T-cell (primary cell): ENCODE data around the gene TECTA. TPM values are rescaled to one million over a fixed set of nuclear protein-coding genes. Genes with fewer than 3 reads are reported as not detected.

ENCODE experiments used
- ATAC-seq, 4 experiments: fragments of 200-7000 bp in 3 of 4; fragments of 150-1000 bp in 1 of 4; cut with Tn5 transposase; replicated peaks in 1 of 4; 1 replicate in 3 of 4; 2 replicates in 1 of 4; pipeline ENCODE4 v1.10.0; 2021; ENCODE audit warnings: moderate library complexity in 3 of 4, mild to moderate bottlenecking in 2 of 4, moderate number of reproducible peaks in 1 of 4
- CTCF ChIA-PET, 2 donors: fragments of 300-600 bp; sonication (Branson Sonifier 250); formaldehyde crosslinking; loops; one replicate each; lab custom pipeline; 2022; ENCODE audit warnings: antibody characterized with exemption in 2 of 2; lab: Charles Lee
- POLR2A ChIA-PET, 2 donors: fragments of 300-600 bp; sonication (Branson Sonifier 250); formaldehyde crosslinking; loops; one replicate each; lab custom pipeline; 2022; ENCODE audit warnings: antibody characterized with exemption in 2 of 2; lab: Charles Lee
- DNase-seq, 35 experiments: peaks; one replicate each; pipeline versions ENCODE4 v3.0.0 to v3.0.0-alpha.2; 2013 to 2023
- H3K27ac ChIP-seq: one replicate; pipeline ENCODE4 v1.5.1; 2013; ENCODE audit warnings: low read length
- H3K27me3 ChIP-seq, 2 experiments: replicated peaks in 1 of 2; 1 replicate in 1 of 2; 2 replicates in 1 of 2; pipeline versions ENCODE4 v1.6.1 to v1.7.0; 2013; ENCODE audit warnings: low read length in 1 of 2, mixed read lengths in 1 of 2; ENCODE audit not compliant: control insufficient read depth in 2 of 2, insufficient read depth in 2 of 2; ENCODE audit errors: extremely low read depth in 1 of 2
- H3K36me3 ChIP-seq, 2 donors: 1 replicate in 1 of 2; 2 replicates in 1 of 2; pipeline versions ENCODE4 v1.6.1 to v1.7.0; 2013; ENCODE audit warnings: low read length in 1 of 2; ENCODE audit not compliant: control insufficient read depth in 2 of 2, insufficient read depth in 1 of 2; ENCODE audit errors: extremely low read depth in 1 of 2
- H3K4me1 ChIP-seq, 2 experiments: 1 replicate in 1 of 2; 2 replicates in 1 of 2; pipeline versions ENCODE4 v1.6.1 to v1.7.0; 2013; ENCODE audit warnings: low read length in 2 of 2, mixed read lengths in 1 of 2; ENCODE audit not compliant: insufficient read depth in 2 of 2, control insufficient read depth in 1 of 2; ENCODE audit errors: extremely low read depth in 1 of 2
- H3K4me3 ChIP-seq, 2 donors: 1 replicate in 1 of 2; 2 replicates in 1 of 2; pipeline versions ENCODE4 v1.5.1 to v1.7.0; 2013; ENCODE audit warnings: mild to moderate bottlenecking in 2 of 2, low read length in 1 of 2, moderate library complexity in 1 of 2; ENCODE audit not compliant: control insufficient read depth in 1 of 2; ENCODE audit errors: extremely low read depth in 1 of 2
- H3K9me3 ChIP-seq: 2 replicates; pipeline ENCODE4 v1.7.0; 2013
- H3K27ac Mint-ChIP-seq, 2 donors: one replicate each; pipeline ENCODE4 v1.8.0; 2020 to 2021; ENCODE audit warnings: mild to moderate bottlenecking in 2 of 2, mixed read lengths in 2 of 2
- H3K27me3 Mint-ChIP-seq, 2 donors: one replicate each; pipeline ENCODE4 v1.8.0; 2021 to 2022; ENCODE audit warnings: mixed read lengths in 2 of 2
- H3K36me3 Mint-ChIP-seq: one replicate; pipeline ENCODE4 v1.8.0; 2021; ENCODE audit warnings: mixed read lengths
- H3K4me1 Mint-ChIP-seq, 3 donors: one replicate each; pipeline ENCODE4 v1.8.0; 2020 to 2022; ENCODE audit warnings: mixed read lengths in 3 of 3, mild to moderate bottlenecking in 1 of 3
- H3K4me3 Mint-ChIP-seq, 3 donors: one replicate each; pipeline ENCODE4 v1.8.0; 2020 to 2022; ENCODE audit warnings: mild to moderate bottlenecking in 3 of 3, mixed read lengths in 3 of 3, moderate library complexity in 3 of 3
- H3K9me3 Mint-ChIP-seq, 3 donors: one replicate each; pipeline ENCODE4 v1.8.0; 2020 to 2022; ENCODE audit warnings: mixed read lengths in 3 of 3
- WGBS: methylation state at CpG from one replicate; pipeline ENCODE4 v1.1.5; 2013; ENCODE audit warnings: missing lambda C conversion rate; ENCODE audit not compliant: insufficient coverage; 5-methylcytosine and 5-hydroxymethylcytosine counted together
- total RNA-seq, 35 experiments: library from RNA in 6 of 35; stranded (reverse) in 6 of 35; fragments of 120-200 nt in 1 of 35; gene quantifications; one replicate each; pipeline versions ENCODE4 v1.2.1 to v1.2.4 and lab custom pipeline; 2013 to 2026

The TECTA gene
- total RNA-seq, 5 donors from 2014 or later (not counting 1 experiment from before 2014, with no cell fraction given): 0.30 to 0.60 (median 0.50) TPM

GRCh38 chr11:121151207-121151688 lies 50.2 kb downstream of the TECTA start:
- Mint-ChIP-seq H3K4me1 (no peaks in the 10 kb centered on the region), H3K9me3 (peaks cover 0 to 3% (median 0%) of the 10 kb centered on the region in 3 donors), H3K36me3 (no peaks in the 10 kb centered on the region), H3K27ac (no peak overlapping the region), H3K27me3 (peaks cover 0 to 5% of the 10 kb centered on the region in 2 donors), H3K4me3 (no peak overlapping the region)
- Histone ChIP-seq H3K27me3 (peaks cover 0 to 5% of the 10 kb centered on the region in 2 experiments), H3K4me3 (no peak overlapping the region), H3K27ac (no peak overlapping the region), H3K4me1 (no peaks in the 10 kb centered on the region), H3K9me3 (no peaks in the 10 kb centered on the region), H3K36me3 (no peaks in the 10 kb centered on the region)
- DNase-seq (no peak), ATAC-seq (no peak)
- POLR2A ChIA-PET: interaction anchor here in 1 of 2 donors (0.8 kb wide), 1 partner anchor 13 kb away, joined by 3 read pairs; no protein-coding TSS in a partner anchor
- WGBS: no CpG with 5 or more reads among the region's 4 CpGs
- CTCF ChIA-PET: no interaction called here

- Histone ChIP-seq H3K4me3 (no peak overlapping the region), H3K36me3 (no peaks in the 10 kb centered on the region), H3K27ac (no peak overlapping the region), H3K9me3 (no peaks in the 10 kb centered on the region), H3K27me3 (peaks cover 0 to 5% of the 10 kb centered on the region in 2 experiments), H3K4me1 (no peaks in the 10 kb centered on the region)
- H3K9me3 Mint-ChIP-seq: peaks cover 0 to 3% (median 0%) of the 10 kb centered on the region in 3 donors
- H3K4me3 Mint-ChIP-seq: no peak overlapping the region
- DNase-seq: no peak
- WGBS: 91% methylated on average over 18 of the region's 19 CpGs
- H3K27ac Mint-ChIP-seq: no peak overlapping the region
- no peak for ATAC-seq
- no peaks in the 10 kb centered on the region for H3K36me3 Mint-ChIP-seq
- ChIA-PET CTCF (no interaction called here), POLR2A (no interaction called here)
- no peaks in the 10 kb centered on the region for H3K4me1 Mint-ChIP-seq
- peaks cover 0 to 5% of the 10 kb centered on the region in 2 donors for H3K27me3 Mint-ChIP-seq
Measured at GRCh38 chr11:121152764-121153163, 51.7 kb downstream of the TECTA start.

- H3K27ac ChIP-seq: no peak overlapping the region
- peaks cover under 1 to 5% of the 10 kb centered on the region in 2 donors for H3K27me3 Mint-ChIP-seq
- 85% methylated on average over 6 of the region's 8 CpGs for WGBS
- DNase-seq (no peak), ATAC-seq (no peak)
- H3K4me3 ChIP-seq: no peak overlapping the region
- no peaks in the 10 kb centered on the region for H3K4me1 ChIP-seq
- no peaks in the 10 kb centered on the region for H3K36me3 Mint-ChIP-seq
- H3K9me3 ChIP-seq: no peaks in the 10 kb centered on the region
- H3K4me3 Mint-ChIP-seq: no peak overlapping the region
- CTCF ChIA-PET: interaction anchor here in 1 of 2 donors (0.6 kb wide), 1 partner anchor 54 kb away, joined by 3 read pairs; no protein-coding TSS in a partner anchor
- no peaks in the 10 kb centered on the region for H3K36me3 ChIP-seq
- H3K9me3 Mint-ChIP-seq: peaks cover 0 to 3% (median 0%) of the 10 kb centered on the region in 3 donors
- POLR2A ChIA-PET: no interaction called here
- no peaks in the 10 kb centered on the region for H3K4me1 Mint-ChIP-seq
- no peak overlapping the region for H3K27ac Mint-ChIP-seq
- peaks cover 0 to 5% of the 10 kb centered on the region in 2 experiments for H3K27me3 ChIP-seq
Measured at GRCh38 chr11:121153472-121153871, 52.4 kb downstream of the TECTA start.

- Histone ChIP-seq H3K27ac (no peak overlapping the region), H3K36me3 (no peaks in the 10 kb centered on the region), H3K9me3 (no peaks in the 10 kb centered on the region), H3K4me1 (no peaks in the 10 kb centered on the region), H3K27me3 (peaks cover 0 to 5% of the 10 kb centered on the region in 2 experiments), H3K4me3 (no peak overlapping the region)
- ATAC-seq: no peak
- ChIA-PET POLR2A (no interaction called here), CTCF (no interaction called here)
- H3K36me3 Mint-ChIP-seq: no peaks in the 10 kb centered on the region
- WGBS: 85% methylated on average over 8 of the region's 13 CpGs
- no peak overlapping the region for H3K27ac Mint-ChIP-seq
- no peak for DNase-seq
- peaks cover 1 to 5% of the 10 kb centered on the region in 2 donors for H3K27me3 Mint-ChIP-seq
- no peak overlapping the region for H3K4me3 Mint-ChIP-seq
- no peaks in the 10 kb centered on the region for H3K4me1 Mint-ChIP-seq
- peaks cover 0 to 3% (median 0%) of the 10 kb centered on the region in 3 donors for H3K9me3 Mint-ChIP-seq
Measured at GRCh38 chr11:121154486-121155314, 53.7 kb downstream of the TECTA start.

- ChIA-PET POLR2A (no interaction called here), CTCF (interaction anchor here in 1 of 2 donors (0.6 kb wide), 1 partner anchor 205 kb away, joined by 3 read pairs; no protein-coding TSS in a partner anchor)
- Mint-ChIP-seq H3K9me3 (no peaks in the 10 kb centered on the region), H3K4me1 (no peaks in the 10 kb centered on the region), H3K27me3 (peaks cover 0 to 1% of the 10 kb centered on the region in 2 donors), H3K36me3 (no peaks in the 10 kb centered on the region), H3K4me3 (no peak overlapping the region), H3K27ac (no peak overlapping the region)
- Histone ChIP-seq H3K27ac (no peak overlapping the region), H3K27me3 (peaks cover 0 to 5% of the 10 kb centered on the region in 2 experiments), H3K4me1 (no peaks in the 10 kb centered on the region), H3K9me3 (no peaks in the 10 kb centered on the region), H3K4me3 (no peak overlapping the region), H3K36me3 (no peaks in the 10 kb centered on the region)
- 81% methylated on average over 34 of the region's 36 CpGs for WGBS
- no peak for ATAC-seq
- DNase-seq: no peak
Measured at GRCh38 chr11:121157756-121158155, 56.7 kb downstream of the TECTA start.

- H3K27ac Mint-ChIP-seq: no peak overlapping the region
- POLR2A ChIA-PET: no interaction called here
- WGBS: 90% methylated on average over 2 of the region's 3 CpGs
Measured at GRCh38 chr11:121159741-121160140, 58.7 kb downstream of the TECTA start.

More at GRCh38 chr11:121159741-121160140, 58.7 kb downstream of the TECTA start:
- Histone ChIP-seq H3K4me1 (no peaks in the 10 kb centered on the region), H3K27ac (no peak overlapping the region), H3K27me3 (peaks cover 0 to 4% of the 10 kb centered on the region in 2 experiments), H3K36me3 (no peaks in the 10 kb centered on the region), H3K9me3 (no peaks in the 10 kb centered on the region), H3K4me3 (no peak overlapping the region)
- no peak for DNase-seq
- H3K4me3 Mint-ChIP-seq: no peak overlapping the region
- no peaks in the 10 kb centered on the region for H3K36me3 Mint-ChIP-seq
- H3K4me1 Mint-ChIP-seq: no peaks in the 10 kb centered on the region
- H3K9me3 Mint-ChIP-seq: no peaks in the 10 kb centered on the region
- peaks cover 0 to 1% of the 10 kb centered on the region in 2 donors for H3K27me3 Mint-ChIP-seq
- ATAC-seq: no peak
- CTCF ChIA-PET: no interaction called here
